HepG2 (cell line): ENCODE results near the gene SMAD7. TPM values are rescaled to one million over a fixed set of nuclear protein-coding genes. Genes with fewer than 3 reads are reported as not detected.

Experiments
- ARNT2 ChIP-seq: sonication (generic); formaldehyde crosslinking; IDR thresholded peaks from 2 replicates; pipeline ENCODE4 v1.8.0; 2022; ENCODE audit warnings: mild to moderate bottlenecking, low read depth, missing genetic modification reagents, moderate library complexity
- ELF3 ChIP-seq: IDR thresholded peaks from 2 replicates; pipeline ENCODE4 v1.6.1; 2016; ENCODE audit warnings: missing genetic modification reagents, missing compliant biosample characterization
- HMGXB4 ChIP-seq, 2 experiments: sonication (generic) in 1 of 2; formaldehyde crosslinking in 1 of 2; IDR thresholded peaks; 2 replicates each; pipeline versions ENCODE4 v1.4.0 to v1.6.1; 2018 to 2020; ENCODE audit warnings: missing genetic modification reagents in 2 of 2, borderline replicate concordance in 1 of 2, low read depth in 1 of 2, mild to moderate bottlenecking in 1 of 2, missing biosample characterization in 1 of 2
- HNRNPLL ChIP-seq: fragments of 200-400 bp; formaldehyde crosslinking; IDR thresholded peaks from 2 replicates; pipeline ENCODE4 v1.6.1; 2017; ENCODE audit warnings: mild to moderate bottlenecking, low read depth, low read length; ENCODE audit not compliant: poor library complexity, severe bottlenecking
- KIAA2018 ChIP-seq: sonication (generic); formaldehyde crosslinking; IDR thresholded peaks from 2 replicates; pipeline ENCODE4 v1.5.0; 2020; ENCODE audit warnings: mild to moderate bottlenecking, missing genetic modification reagents, borderline replicate concordance
- NFKB2 ChIP-seq: sonication (generic); formaldehyde crosslinking; IDR thresholded peaks from 2 replicates; pipeline ENCODE4 v1.4.0; 2020; ENCODE audit warnings: missing genetic modification reagents, borderline replicate concordance
- THAP11 ChIP-seq: IDR thresholded peaks from 2 replicates; pipeline ENCODE4 v1.6.1; 2016; ENCODE audit warnings: missing biosample characterization, missing genetic modification reagents
- U2AF1 ChIP-seq: fragments of 200-400 bp; formaldehyde crosslinking; optimal IDR thresholded peaks from 2 replicates; pipeline ENCODE3; 2017; ENCODE audit warnings: mild to moderate bottlenecking, low read depth, low read length
- ZFP82 ChIP-seq: sonication (generic); formaldehyde crosslinking; IDR thresholded peaks from 2 replicates; pipeline ENCODE4 v1.5.1; 2020; ENCODE audit warnings: mild to moderate bottlenecking, missing genetic modification reagents, borderline replicate concordance
- ZNF142 ChIP-seq: sonication (generic); formaldehyde crosslinking; IDR thresholded peaks from 2 replicates; pipeline ENCODE4 v1.4.0; 2020; ENCODE audit warnings: missing genetic modification reagents
- ZNF484 ChIP-seq: sonication (generic); formaldehyde crosslinking; IDR thresholded peaks from 2 replicates; pipeline ENCODE4 v1.5.1; 2020; ENCODE audit warnings: mild to moderate bottlenecking, low read depth, missing genetic modification reagents, borderline replicate concordance
- ZNF678 ChIP-seq: sonication (generic); formaldehyde crosslinking; IDR thresholded peaks from 2 replicates; pipeline ENCODE4 v1.4.0; 2020; ENCODE audit warnings: mild to moderate bottlenecking, missing genetic modification reagents
- polyA plus RNA-seq, 8 experiments: library from polyadenylated mRNA; depleted of rRNA in 3 of 8; stranded (reverse) in 7 of 8; unstranded in 1 of 8; fragments of >200 nt; fragmentation: Illumina TruSeq in 4 of 8; extraction: Trizol in 4 of 8; gene quantifications; 2 replicates each; pipeline versions ENCODE4 v1.2.1 to v1.2.3, GENCODE V29; 2011 to 2016; ENCODE audit warnings: low read depth in 4 of 8, missing spikeins in 1 of 8, mixed read lengths in 1 of 8; ENCODE audit not compliant: insufficient read depth in 1 of 8
- total RNA-seq, 5 experiments: library from RNA; depleted of rRNA; stranded (reverse); fragments of >200 nt; fragmentation: Illumina TruSeq; extraction: Trizol; gene quantifications; 2 replicates each; pipeline ENCODE4 v1.2.3, GENCODE V29; 2016; ENCODE audit warnings: low read depth in 1 of 5

Gene SMAD7
- total and polyA plus RNA-seq, 2 of the 13 experiments (the other 11 are each of a cell fraction or from before 2014, with no cell fraction given) = 17.4 to 24.7 TPM

- no peak for TF ChIP-seq KIAA2018 (CRISPR knock-in tag)
- TF ChIP-seq ARNT2 (CRISPR knock-in tag) = 0 out of 2 replicates have a peak, but pooled peaks have one; percentile 4
- no peak for TF ChIP-seq HNRNPLL
- TF ChIP-seq ELF3 (CRISPR knock-in tag) = no peak
- no peak; a peak in 1 of 4 replicates for TF ChIP-seq HMGXB4 (CRISPR knock-in tag; IDR thresholded peaks at IDR 0.05; ENCODE audit: borderline replicate concordance in 1 of 2, low read depth in 1 of 2)
- no peak for TF ChIP-seq ZFP82 (CRISPR knock-in tag)
- no peak for TF ChIP-seq U2AF1
- no peak for TF ChIP-seq THAP11 (CRISPR knock-in tag)
- TF ChIP-seq ZNF484 (CRISPR knock-in tag) = no peak
- no peak for TF ChIP-seq ZNF678 (CRISPR knock-in tag)
- TF ChIP-seq ZNF142 (CRISPR knock-in tag) = no peak
- TF ChIP-seq NFKB2 = no peak
Observed at GRCh38 chr18:48902856-48903601, 47.7 kb downstream of the SMAD7 start (continued).
